ENCODE results near the gene SLAIN2. TPM values are rescaled to one million over a fixed set of nuclear protein-coding genes. Genes with fewer than 3 reads are reported as not detected.

SLAIN2 gene
- total and polyA plus RNA-seq, 11 donors = 26.0 to 178 (median 124) TPM

GRCh38 chr4:48346594-48346993 is 5.3 kb downstream of the SLAIN2 start:
- Histone ChIP-seq H3K27me3 (no peaks in the 10 kb centered on the region), H3K4me3 (no peak overlapping the region), H3K9me3 (no peaks in the 10 kb centered on the region), H3K4me1 (peaks cover 3 to 82% (median 64%) of the 10 kb centered on the region in 12 donors), H3K27ac (no peak overlapping the region), H3K36me3 (no peaks in the 10 kb centered on the region)
- ATAC-seq (no peak), DNase-seq (no peak)
- intact Hi-C loops (cut with DNase I) = no loop called here
- no peak for TF ChIP-seq POLR2A (IDR thresholded peaks at IDR 0.05)
- no peak for TF ChIP-seq CTCF (IDR thresholded peaks at IDR 0.05)

DNA sequence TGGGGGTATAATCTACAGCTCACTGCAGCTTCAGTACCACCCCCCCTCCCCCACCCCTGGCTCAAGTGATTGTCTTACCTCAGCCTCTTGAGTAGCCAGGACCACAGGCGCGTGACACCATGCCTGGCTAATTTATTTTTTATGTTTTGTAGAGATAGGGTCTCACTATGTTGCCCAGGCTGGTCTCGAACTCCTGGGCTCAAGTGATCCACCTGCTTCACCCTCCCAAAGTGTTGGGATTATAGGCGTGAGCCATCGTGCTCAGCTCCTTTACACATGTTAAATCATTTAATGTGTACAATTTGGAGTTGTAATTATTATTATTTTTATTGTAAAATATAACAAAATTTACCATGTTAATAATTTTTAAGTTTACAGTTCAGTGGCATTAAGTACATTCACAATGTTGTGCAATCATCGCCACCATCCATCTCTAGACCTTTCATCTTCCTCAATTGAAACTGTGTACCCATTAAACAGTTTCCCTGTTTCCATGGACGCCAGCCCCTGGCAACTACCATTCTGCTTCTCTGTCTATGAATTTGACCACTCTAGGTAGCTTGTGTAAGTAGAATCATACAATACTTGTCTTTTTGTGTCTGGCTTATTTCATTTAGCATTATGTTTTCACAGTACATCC is 6.1 kb downstream of the SLAIN2 start:
- intact Hi-C loops (cut with DNase I) = no loop called here
- H3K4me3 ChIP-seq = no peak overlapping the region
- H3K36me3 ChIP-seq = no peaks in the 10 kb centered on the region
- H3K27me3 ChIP-seq = no peaks in the 10 kb centered on the region
- no peaks in the 10 kb centered on the region for H3K9me3 ChIP-seq
- DNase-seq (no peak), ATAC-seq (no peak)
- H3K4me1 ChIP-seq = peaks cover 3 to 84% (median 65%) of the 10 kb centered on the region in 12 donors
- TF ChIP-seq POLR2A (IDR thresholded peaks at IDR 0.05) (no peak), CTCF (IDR thresholded peaks at IDR 0.05) (no peak)
- WGBS, 4 donors = 92 to 96% (median 93%) methylated on average over 5 to 7 of the region's 7 CpGs
- no peak overlapping the region for H3K27ac ChIP-seq

DNA sequence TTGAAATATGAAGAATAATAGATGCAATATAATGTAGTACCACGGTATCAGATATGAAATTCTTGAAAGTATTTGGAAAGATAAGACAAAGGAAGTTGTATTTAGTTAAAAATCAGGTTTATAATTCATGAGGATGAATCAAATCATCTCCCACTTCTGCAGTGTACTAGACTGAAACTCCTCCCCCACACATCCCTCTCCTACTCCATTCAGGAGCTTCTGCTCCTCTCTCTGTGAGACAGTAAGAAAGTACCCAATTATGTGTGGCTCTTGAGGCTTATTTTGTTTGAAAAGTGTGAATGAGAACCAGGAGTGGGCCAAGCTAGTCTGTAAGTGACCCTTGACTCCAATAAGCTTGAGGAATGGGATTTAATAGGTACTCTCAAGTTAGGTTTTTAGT is 9.5 kb downstream of the SLAIN2 start:
- ATAC-seq = no peak
- WGBS, 4 donors = 91 to 98% (median 98%) methylated on average over 1 of the region's 1 CpG

GRCh38 chr4:48352793-48353192 is 11.5 kb downstream of the SLAIN2 start:
- intact Hi-C loops (cut with DNase I) = no loop called here
- no peak for ATAC-seq
- WGBS, 4 donors = 94 to 99% (median 96%) methylated on average over 4 of the region's 4 CpGs
- Histone ChIP-seq H3K9me3 (no peaks in the 10 kb centered on the region), H3K27ac (no peak overlapping the region), H3K27me3 (no peaks in the 10 kb centered on the region), H3K4me3 (no peak overlapping the region), H3K4me1 (peaks cover 0 to 52% (median 29%) of the 10 kb centered on the region in 12 donors), H3K36me3 (no peaks in the 10 kb centered on the region)
- no peak for DNase-seq
- no peak for TF ChIP-seq CTCF (IDR thresholded peaks at IDR 0.05)
- TF ChIP-seq POLR2A (IDR thresholded peaks at IDR 0.05) = no peak

More for the DNA sequence above, 9.5 kb downstream of the SLAIN2 start:
- DNase-seq = no peak
- H3K36me3 ChIP-seq = no peaks in the 10 kb centered on the region
- H3K27me3 ChIP-seq = no peaks in the 10 kb centered on the region
- no peaks in the 10 kb centered on the region for H3K9me3 ChIP-seq
- H3K4me3 ChIP-seq = no peak overlapping the region
- TF ChIP-seq CTCF (IDR thresholded peaks at IDR 0.05) (no peak), POLR2A (IDR thresholded peaks at IDR 0.05) (no peak)
- intact Hi-C loops (cut with DNase I) = no loop called here
- no peak overlapping the region for H3K27ac ChIP-seq
- H3K4me1 ChIP-seq = peaks cover 0 to 58% (median 41%) of the 10 kb centered on the region in 12 donors

Data from heart left ventricle (tissue), 16 donors.